ENCODE results near the gene TBX4.

Gene TBX4

GRCh38 chr17:61468263-61468907 is 16.2 kb downstream of the TBX4 start:
- TF ChIP-seq, protein P1, sequence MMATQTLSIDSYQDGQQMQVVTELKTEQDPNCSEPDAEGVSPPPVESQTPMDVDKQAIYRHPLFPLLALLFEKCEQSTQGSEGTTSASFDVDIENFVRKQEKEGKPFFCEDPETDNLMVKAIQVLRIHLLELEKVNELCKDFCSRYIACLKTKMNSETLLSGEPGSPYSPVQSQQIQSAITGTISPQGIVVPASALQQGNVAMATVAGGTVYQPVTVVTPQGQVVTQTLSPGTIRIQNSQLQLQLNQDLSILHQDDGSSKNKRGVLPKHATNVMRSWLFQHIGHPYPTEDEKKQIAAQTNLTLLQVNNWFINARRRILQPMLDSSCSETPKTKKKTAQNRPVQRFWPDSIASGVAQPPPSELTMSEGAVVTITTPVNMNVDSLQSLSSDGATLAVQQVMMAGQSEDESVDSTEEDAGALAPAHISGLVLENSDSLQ (IDR thresholded peaks at IDR 0.05) = no peak
- TF ChIP-seq NFRKB (IDR thresholded peaks at IDR 0.05) (no peak), TARDBP (IDR thresholded peaks at IDR 0.05) (no peak), HDGF (IDR thresholded peaks at IDR 0.05; ENCODE audit: borderline replicate concordance) (no peak), ZNF384 (IDR thresholded peaks at IDR 0.05) (no peak), ELF4 (IDR thresholded peaks at IDR 0.05) (no peak), ARNT (IDR thresholded peaks at IDR 0.05) (no peak), FOXK2 (IDR thresholded peaks at IDR 0.05) (no peak), BHLHE40 (IDR thresholded peaks at IDR 0.05; ENCODE audit: borderline replicate concordance) (no peak), CTBP1 (IDR thresholded peaks at IDR 0.05; ENCODE audit: borderline replicate concordance) (no peak), LEF1 (IDR thresholded peaks at IDR 0.05; ENCODE audit: borderline replicate concordance) (no peak), L3MBTL2 (conservative IDR thresholded peaks at IDR 0.05) (no peak), FOXM1 (IDR thresholded peaks at IDR 0.05; ENCODE audit: borderline replicate concordance) (no peak), SP1 (IDR thresholded peaks at IDR 0.05) (no peak), SUZ12 (IDR thresholded peaks at IDR 0.05) (no peak), FOXA1 (IDR thresholded peaks at IDR 0.05) (no peak)
- CTCF ChIA-PET = interaction anchor here (0.7 to 1.2 kb wide), 3 partner anchors 10 to 24 kb away, joined by 3 to 5 read pairs (median 3); no protein-coding TSS in a partner anchor
- no peak for DNase-seq (ENCODE audit: extremely low spot score)
- POLR2A ChIA-PET = interaction anchor here (0.7 to 3.5 kb wide), 7 partner anchors 8 to 75 kb away, joined by 3 to 18 read pairs (median 4); no protein-coding TSS in a partner anchor

- POLR2A ChIA-PET = no interaction called here
- no peak for DNase-seq (ENCODE audit: extremely low spot score)
- TF ChIP-seq HDGF (IDR thresholded peaks at IDR 0.05; ENCODE audit: borderline replicate concordance) = no peak
- no peak for TF ChIP-seq SP1 (IDR thresholded peaks at IDR 0.05)
- TF ChIP-seq BHLHE40 (IDR thresholded peaks at IDR 0.05; ENCODE audit: borderline replicate concordance) = no peak
- TF ChIP-seq TARDBP (IDR thresholded peaks at IDR 0.05) = no peak
- CTCF ChIA-PET = interaction anchor here (0.6 kb wide), 1 partner anchor 139 kb away, joined by 3 read pairs; no protein-coding TSS in a partner anchor
Measured at GRCh38 chr17:61469474-61469873, 17.3 kb downstream of the TBX4 start.

- TF ChIP-seq ELF4 (IDR thresholded peaks at IDR 0.05) (no peak), NFRKB (IDR thresholded peaks at IDR 0.05) (no peak), FOXA1 (IDR thresholded peaks at IDR 0.05) (no peak), L3MBTL2 (conservative IDR thresholded peaks at IDR 0.05) (no peak), HDGF (IDR thresholded peaks at IDR 0.05; ENCODE audit: borderline replicate concordance) (no peak), ZNF384 (IDR thresholded peaks at IDR 0.05) (no peak), CTBP1 (IDR thresholded peaks at IDR 0.05; ENCODE audit: borderline replicate concordance) (no peak), BHLHE40 (IDR thresholded peaks at IDR 0.05; ENCODE audit: borderline replicate concordance) (no peak), SP1 (IDR thresholded peaks at IDR 0.05) (no peak), LEF1 (IDR thresholded peaks at IDR 0.05; ENCODE audit: borderline replicate concordance) (no peak), ARNT (IDR thresholded peaks at IDR 0.05) (no peak), FOXM1 (IDR thresholded peaks at IDR 0.05; ENCODE audit: borderline replicate concordance) (no peak), TARDBP (IDR thresholded peaks at IDR 0.05) (no peak), FOXK2 (IDR thresholded peaks at IDR 0.05) (no peak), SUZ12 (IDR thresholded peaks at IDR 0.05) (no peak)
- TF ChIP-seq, protein P1 (IDR thresholded peaks at IDR 0.05) = no peak
- no peak for DNase-seq (ENCODE audit: extremely low spot score)
- POLR2A ChIA-PET = no interaction called here
- CTCF ChIA-PET = interaction anchor here (1.1 kb wide), 1 partner anchor 41 kb away, joined by 3 read pairs; no protein-coding TSS in a partner anchor
Measured at GRCh38 chr17:61469949-61470348, 17.7 kb downstream of the TBX4 start.

DNA sequence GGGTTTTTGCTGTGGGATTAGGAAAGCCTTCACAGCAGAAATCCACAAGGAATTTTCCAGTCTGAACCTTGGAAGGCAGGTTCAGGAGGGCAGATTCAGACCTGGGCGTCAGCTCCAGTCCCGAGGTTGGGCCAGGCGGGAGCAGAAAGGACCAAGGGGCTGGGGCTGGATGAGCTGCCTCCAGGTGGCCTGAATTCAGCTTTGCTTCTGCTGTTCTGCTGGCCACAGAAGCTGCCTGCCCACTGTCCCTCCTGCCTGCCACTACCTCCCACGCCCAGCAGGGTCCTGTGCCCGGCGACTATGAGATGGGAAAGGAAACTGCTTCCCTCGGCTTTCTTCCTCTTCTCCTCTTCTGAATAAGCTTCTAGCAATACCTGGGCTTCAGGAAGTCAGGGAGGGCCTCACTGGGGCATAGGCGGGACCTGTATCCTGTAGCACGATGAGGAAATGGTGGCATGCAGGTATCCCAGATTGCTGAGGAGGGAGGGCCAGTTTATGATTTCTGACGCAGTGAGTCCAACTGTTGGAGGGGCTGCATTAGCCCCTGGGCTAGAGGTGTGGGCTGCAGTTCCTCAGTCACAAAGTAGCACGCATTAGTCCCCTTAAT is 18.4 kb downstream of the TBX4 start:
- CTCF ChIA-PET = interaction anchor here (1.1 kb wide), 1 partner anchor 40 kb away, joined by 3 read pairs; no protein-coding TSS in a partner anchor
- TF ChIP-seq TARDBP (IDR thresholded peaks at IDR 0.05) (no peak), FOXM1 (IDR thresholded peaks at IDR 0.05; ENCODE audit: borderline replicate concordance) (no peak), ZNF384 (IDR thresholded peaks at IDR 0.05) (no peak), SP1 (IDR thresholded peaks at IDR 0.05) (no peak), SUZ12 (IDR thresholded peaks at IDR 0.05) (no peak), FOXK2 (IDR thresholded peaks at IDR 0.05) (no peak), BHLHE40 (IDR thresholded peaks at IDR 0.05; ENCODE audit: borderline replicate concordance) (no peak)
- POLR2A ChIA-PET = no interaction called here
- no peak for DNase-seq (ENCODE audit: extremely low spot score)

DNA sequence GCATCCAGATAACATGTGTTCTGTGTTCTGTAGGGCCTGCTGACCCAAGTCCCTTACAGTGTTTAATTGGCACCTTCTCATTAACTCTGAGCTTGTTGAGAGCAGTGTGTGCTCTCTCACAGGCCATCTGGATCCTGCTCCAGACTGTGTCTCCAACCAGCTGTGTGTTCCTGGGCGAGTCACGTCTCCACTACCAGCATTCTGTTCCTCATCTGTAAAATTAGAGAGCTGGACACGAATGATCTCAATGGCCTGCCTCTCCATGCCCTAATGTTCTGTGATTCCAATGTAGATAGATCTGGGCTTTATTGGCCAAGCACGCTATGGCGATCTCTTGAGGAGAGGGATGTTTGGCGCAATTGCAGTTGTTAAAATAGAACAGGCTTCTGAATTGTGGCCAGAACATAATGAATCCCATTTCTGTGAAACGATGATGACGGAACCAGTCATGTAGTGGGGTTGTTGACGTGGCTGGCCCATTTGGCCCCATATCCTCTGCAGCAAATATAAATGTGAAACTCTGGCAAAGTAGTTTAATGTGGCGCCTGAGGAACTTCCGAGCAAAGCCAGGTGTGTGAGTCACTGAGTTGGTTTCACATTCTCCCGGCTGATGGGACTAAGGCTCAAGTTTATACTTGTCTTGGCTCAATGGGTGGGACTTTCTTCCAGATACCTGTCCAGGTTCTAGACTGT is 22.2 kb downstream of the TBX4 start:
- no peak for DNase-seq (ENCODE audit: extremely low spot score)
- POLR2A ChIA-PET = interaction anchor here (0.8 kb wide), 1 partner anchor 349 kb away, joined by 3 read pairs; no protein-coding TSS in a partner anchor
- CTCF ChIA-PET = no interaction called here
- TF ChIP-seq, protein P1 (IDR thresholded peaks at IDR 0.05) = no peak
- no peak for TF ChIP-seq ELF4 (IDR thresholded peaks at IDR 0.05)
- no peak for TF ChIP-seq FOXA1 (IDR thresholded peaks at IDR 0.05)
- no peak for TF ChIP-seq ZNF384 (IDR thresholded peaks at IDR 0.05)
- TF ChIP-seq FOXK2 (IDR thresholded peaks at IDR 0.05) = no peak
- TF ChIP-seq FOXM1 (IDR thresholded peaks at IDR 0.05; ENCODE audit: borderline replicate concordance) = no peak
- TF ChIP-seq CTBP1 (IDR thresholded peaks at IDR 0.05; ENCODE audit: borderline replicate concordance) = no peak
- no peak for TF ChIP-seq HDGF (IDR thresholded peaks at IDR 0.05; ENCODE audit: borderline replicate concordance)
- no peak for TF ChIP-seq L3MBTL2 (conservative IDR thresholded peaks at IDR 0.05)
- TF ChIP-seq NFRKB (IDR thresholded peaks at IDR 0.05) = no peak
- no peak for TF ChIP-seq LEF1 (IDR thresholded peaks at IDR 0.05; ENCODE audit: borderline replicate concordance)
- no peak for TF ChIP-seq TARDBP (IDR thresholded peaks at IDR 0.05)
- TF ChIP-seq SUZ12 (IDR thresholded peaks at IDR 0.05) = no peak
- TF ChIP-seq BHLHE40 (IDR thresholded peaks at IDR 0.05; ENCODE audit: borderline replicate concordance) = no peak
- no peak for TF ChIP-seq SP1 (IDR thresholded peaks at IDR 0.05)
- TF ChIP-seq ARNT (IDR thresholded peaks at IDR 0.05) = no peak
